Liver (tissue), 9 donors: ENCODE data around the gene FILIP1L. TPM values are rescaled to one million over a fixed set of nuclear protein-coding genes. Genes with fewer than 3 reads are reported as not detected.
A peak's percentile ranks its signal among the peaks of the same experiment; 100 is the strongest.

Experiments used
- DNase-seq: peaks from one replicate; pipeline ENCODE4 v3.0.0-alpha.2; 2017; ENCODE audit warnings: low spot score
- H3K27ac ChIP-seq, 2 donors: one replicate each; pipeline ENCODE4 v1.7.0; 2013; ENCODE audit warnings: inconsistent platforms in 2 of 2, low read length in 2 of 2, control low read depth in 1 of 2, low read depth in 1 of 2, mild to moderate bottlenecking in 1 of 2
- H3K27me3 ChIP-seq, 4 donors: one replicate each; pipeline versions ENCODE4 v1.6.1 to v1.7.0; 2013; ENCODE audit warnings: low read length in 3 of 4, inconsistent platforms in 1 of 4, mild to moderate bottlenecking in 1 of 4, moderate library complexity in 1 of 4; ENCODE audit not compliant: control insufficient read depth in 4 of 4, insufficient read depth in 4 of 4
- H3K36me3 ChIP-seq, 4 donors: one replicate each; pipeline versions ENCODE4 v1.6.1 to v1.7.0; 2013; ENCODE audit warnings: low read length in 3 of 4, mild to moderate bottlenecking in 3 of 4, low read depth in 1 of 4, moderate library complexity in 1 of 4; ENCODE audit not compliant: control insufficient read depth in 4 of 4, insufficient read depth in 3 of 4
- H3K4me1 ChIP-seq, 4 donors: one replicate each; pipeline versions ENCODE4 v1.6.1 to v1.7.0; 2013; ENCODE audit warnings: low read length in 3 of 4, mild to moderate bottlenecking in 3 of 4, moderate library complexity in 1 of 4; ENCODE audit not compliant: control insufficient read depth in 4 of 4, insufficient read depth in 4 of 4
- H3K4me3 ChIP-seq, 3 donors: one replicate each; pipeline versions ENCODE4 v1.6.1 to v1.7.0; 2013; ENCODE audit warnings: low read length in 3 of 3, control low read depth in 1 of 3, low read depth in 1 of 3, mild to moderate bottlenecking in 1 of 3
- H3K9ac ChIP-seq, 2 donors: one replicate each; pipeline ENCODE4 v1.7.0; 2013; ENCODE audit warnings: low read length in 2 of 2, mild to moderate bottlenecking in 2 of 2, moderate library complexity in 2 of 2, control low read depth in 1 of 2, low read depth in 1 of 2
- H3K9me3 ChIP-seq, 4 donors: one replicate each; pipeline versions ENCODE4 v1.6.1 to v1.7.0; 2013; ENCODE audit warnings: low read length in 3 of 4; ENCODE audit not compliant: control insufficient read depth in 4 of 4
- EGR1 ChIP-seq, 2 donors: IDR thresholded peaks; 2 replicates each; pipeline ENCODE4 v1.6.1; 2016 to 2018; ENCODE audit warnings: antibody characterized with exemption in 2 of 2, low read depth in 2 of 2
- FOXA1 ChIP-seq: IDR thresholded peaks from 2 replicates; pipeline ENCODE4 v1.6.1; 2016; ENCODE audit warnings: antibody characterized with exemption
- FOXA2 ChIP-seq: IDR thresholded peaks from 2 replicates; pipeline ENCODE4 v1.6.1; 2016; ENCODE audit warnings: antibody characterized with exemption
- GABPA ChIP-seq, 2 donors: IDR thresholded peaks in 1 of 2; conservative IDR thresholded peaks in 1 of 2; 2 replicates each; pipeline ENCODE4 v1.6.1; 2016; ENCODE audit warnings: antibody characterized with exemption in 2 of 2, mild to moderate bottlenecking in 1 of 2, moderate library complexity in 1 of 2
- HNF4A ChIP-seq, 2 donors: conservative IDR thresholded peaks; 2 replicates each; pipeline ENCODE4 v1.6.1; 2016; ENCODE audit warnings: antibody characterized with exemption in 2 of 2, mild to moderate bottlenecking in 2 of 2
- HNF4G ChIP-seq: IDR thresholded peaks from 2 replicates; pipeline ENCODE4 v1.6.1; 2016; ENCODE audit warnings: antibody characterized with exemption
- JUND ChIP-seq, 2 donors: IDR thresholded peaks; 2 replicates each; pipeline ENCODE4 v1.6.1; 2016; ENCODE audit warnings: antibody characterized with exemption in 2 of 2
- MAX ChIP-seq: IDR thresholded peaks from 2 replicates; pipeline ENCODE4 v1.6.1; 2016; ENCODE audit warnings: antibody characterized with exemption
- RAD21 ChIP-seq, 2 donors: IDR thresholded peaks; 2 replicates each; pipeline ENCODE4 v1.6.1; 2016; ENCODE audit warnings: antibody characterized with exemption in 2 of 2, mild to moderate bottlenecking in 2 of 2
- RXRA ChIP-seq, 2 donors: IDR thresholded peaks; 2 replicates each; pipeline ENCODE4 v1.6.1; 2017 to 2018; ENCODE audit warnings: antibody characterized with exemption in 2 of 2, mild to moderate bottlenecking in 1 of 2
- SP1 ChIP-seq: IDR thresholded peaks from 2 replicates; pipeline ENCODE4 v1.6.1; 2018; ENCODE audit warnings: antibody characterized with exemption, mild to moderate bottlenecking
- TAF1 ChIP-seq: conservative IDR thresholded peaks from 2 replicates; pipeline ENCODE4 v1.6.1; 2016; ENCODE audit warnings: antibody characterized with exemption, mild to moderate bottlenecking
- YY1 ChIP-seq: IDR thresholded peaks from 2 replicates; pipeline ENCODE4 v1.6.1; 2016; ENCODE audit warnings: antibody characterized with exemption, mild to moderate bottlenecking
- ZBTB33 ChIP-seq: IDR thresholded peaks from 2 replicates; pipeline ENCODE4 v1.6.1; 2016; ENCODE audit warnings: antibody characterized with exemption
- WGBS: extraction: QIAGEN DNeasy Blood & Tissue Kit; methylation state at CpG from one replicate; pipeline ENCODE4 v1.1.7; 2013; 5-methylcytosine and 5-hydroxymethylcytosine counted together
- polyA plus RNA-seq, 2 donors: library from polyadenylated mRNA; stranded (reverse) in 1 of 2; unstranded in 1 of 2; fragments of 200-250 nt in 1 of 2; fragments of >200 nt in 1 of 2; fragmentation: Nextera tagmentation in 1 of 2; extraction: Ambion mirVana in 1 of 2; gene quantifications; one replicate each; pipeline versions ENCODE4 v1.2.1 to v1.2.3, GENCODE V29; 2013 to 2015
- total RNA-seq, 2 donors: library from RNA; depleted of rRNA; stranded (reverse); fragments of >200 nt; gene quantifications; one replicate each; pipeline ENCODE4 v1.2.3, GENCODE V29; 2014
- TF ChIP-seq, protein P1 (sequence below): IDR thresholded peaks from 2 replicates; pipeline ENCODE4 v1.6.1; 2016; ENCODE audit warnings: antibody characterized with exemption
- TF ChIP-seq, protein P2 (sequence below): fragments of 150-350 bp; IDR thresholded peaks from 2 replicates; pipeline ENCODE4 v1.5.1; 2017; ENCODE audit warnings: improper control_type of control experiment, low read depth, low read length; ENCODE audit not compliant: missing input control
- TF ChIP-seq, protein P3 (sequence below): IDR thresholded peaks from 2 replicates; pipeline ENCODE4 v1.6.1; 2016; ENCODE audit warnings: antibody characterized with exemption, mild to moderate bottlenecking
- donor health status: healthy.
- donor health status: healthy.
- donor health status: healthy.
- donor health status: healthy.
- donor health status: healthy.

The FILIP1L gene
- total and polyA plus RNA-seq, 4 donors: 1.4 to 6.5 (median 1.9) TPM

- TF ChIP-seq ZBTB33: no peak
- no peak for TF ChIP-seq TAF1
- TF ChIP-seq MAX: no peak
- no peak for TF ChIP-seq RXRA (IDR thresholded peaks at IDR 0.05)
- TF ChIP-seq YY1: no peak
- no peak for TF ChIP-seq RAD21 (IDR thresholded peaks at IDR 0.05)
- no peak for TF ChIP-seq FOXA1
- TF ChIP-seq, protein P1, sequence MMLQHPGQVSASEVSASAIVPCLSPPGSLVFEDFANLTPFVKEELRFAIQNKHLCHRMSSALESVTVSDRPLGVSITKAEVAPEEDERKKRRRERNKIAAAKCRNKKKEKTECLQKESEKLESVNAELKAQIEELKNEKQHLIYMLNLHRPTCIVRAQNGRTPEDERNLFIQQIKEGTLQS: no peak
- TF ChIP-seq JUND (IDR thresholded peaks at IDR 0.05): no peak
- TF ChIP-seq, protein P2, sequence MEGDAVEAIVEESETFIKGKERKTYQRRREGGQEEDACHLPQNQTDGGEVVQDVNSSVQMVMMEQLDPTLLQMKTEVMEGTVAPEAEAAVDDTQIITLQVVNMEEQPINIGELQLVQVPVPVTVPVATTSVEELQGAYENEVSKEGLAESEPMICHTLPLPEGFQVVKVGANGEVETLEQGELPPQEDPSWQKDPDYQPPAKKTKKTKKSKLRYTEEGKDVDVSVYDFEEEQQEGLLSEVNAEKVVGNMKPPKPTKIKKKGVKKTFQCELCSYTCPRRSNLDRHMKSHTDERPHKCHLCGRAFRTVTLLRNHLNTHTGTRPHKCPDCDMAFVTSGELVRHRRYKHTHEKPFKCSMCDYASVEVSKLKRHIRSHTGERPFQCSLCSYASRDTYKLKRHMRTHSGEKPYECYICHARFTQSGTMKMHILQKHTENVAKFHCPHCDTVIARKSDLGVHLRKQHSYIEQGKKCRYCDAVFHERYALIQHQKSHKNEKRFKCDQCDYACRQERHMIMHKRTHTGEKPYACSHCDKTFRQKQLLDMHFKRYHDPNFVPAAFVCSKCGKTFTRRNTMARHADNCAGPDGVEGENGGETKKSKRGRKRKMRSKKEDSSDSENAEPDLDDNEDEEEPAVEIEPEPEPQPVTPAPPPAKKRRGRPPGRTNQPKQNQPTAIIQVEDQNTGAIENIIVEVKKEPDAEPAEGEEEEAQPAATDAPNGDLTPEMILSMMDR: no peak
- TF ChIP-seq GABPA (IDR thresholded peaks at IDR 0.05 in 1 of 2, conservative IDR thresholded peaks at IDR 0.05 in 1 of 2): no peak
- WGBS: 80% methylated on average over 1 of the region's 1 CpG
- Histone ChIP-seq H3K9ac (no peak overlapping the region), H3K4me3 (no peak overlapping the region), H3K27ac (no peak overlapping the region), H3K9me3 (no peaks in the 10 kb centered on the region), H3K4me1 (peaks cover 0 to 17% (median 7%) of the 10 kb centered on the region in 4 donors), H3K36me3 (no peaks in the 10 kb centered on the region), H3K27me3 (no peaks in the 10 kb centered on the region)
- no peak for DNase-seq
These were observed 33.0 kb downstream of the FILIP1L start for GRCh38 chr3:100081311-100081710.

- no peak for DNase-seq
These were observed 33.7 kb downstream of the FILIP1L start for GRCh38 chr3:100080573-100080972.

More at GRCh38 chr3:100080573-100080972, 33.7 kb downstream of the FILIP1L start:
- 35% methylated on average over 2 of the region's 2 CpGs for WGBS
- H3K9ac ChIP-seq: no peak overlapping the region
- no peaks in the 10 kb centered on the region for H3K27me3 ChIP-seq
- H3K9me3 ChIP-seq: no peaks in the 10 kb centered on the region
- H3K27ac ChIP-seq: no peak overlapping the region
- TF ChIP-seq EGR1 (IDR thresholded peaks at IDR 0.05; ENCODE audit: low read depth in 2 of 2) (no peak), RAD21 (IDR thresholded peaks at IDR 0.05) (peak; percentile 10 to 34), HNF4G (no peak), RXRA (IDR thresholded peaks at IDR 0.05) (peak; percentile 21 to 22), JUND (IDR thresholded peaks at IDR 0.05) (peak in 1 of 2 donors; percentile 24), HNF4A (conservative IDR thresholded peaks at IDR 0.05) (peak; percentile 23 to 29), GABPA (IDR thresholded peaks at IDR 0.05 in 1 of 2, conservative IDR thresholded peaks at IDR 0.05 in 1 of 2) (no peak), YY1 (peak; percentile 45), SP1 (peak; percentile 56), FOXA2 (peak; percentile 47)
- TF ChIP-seq, protein P3, sequence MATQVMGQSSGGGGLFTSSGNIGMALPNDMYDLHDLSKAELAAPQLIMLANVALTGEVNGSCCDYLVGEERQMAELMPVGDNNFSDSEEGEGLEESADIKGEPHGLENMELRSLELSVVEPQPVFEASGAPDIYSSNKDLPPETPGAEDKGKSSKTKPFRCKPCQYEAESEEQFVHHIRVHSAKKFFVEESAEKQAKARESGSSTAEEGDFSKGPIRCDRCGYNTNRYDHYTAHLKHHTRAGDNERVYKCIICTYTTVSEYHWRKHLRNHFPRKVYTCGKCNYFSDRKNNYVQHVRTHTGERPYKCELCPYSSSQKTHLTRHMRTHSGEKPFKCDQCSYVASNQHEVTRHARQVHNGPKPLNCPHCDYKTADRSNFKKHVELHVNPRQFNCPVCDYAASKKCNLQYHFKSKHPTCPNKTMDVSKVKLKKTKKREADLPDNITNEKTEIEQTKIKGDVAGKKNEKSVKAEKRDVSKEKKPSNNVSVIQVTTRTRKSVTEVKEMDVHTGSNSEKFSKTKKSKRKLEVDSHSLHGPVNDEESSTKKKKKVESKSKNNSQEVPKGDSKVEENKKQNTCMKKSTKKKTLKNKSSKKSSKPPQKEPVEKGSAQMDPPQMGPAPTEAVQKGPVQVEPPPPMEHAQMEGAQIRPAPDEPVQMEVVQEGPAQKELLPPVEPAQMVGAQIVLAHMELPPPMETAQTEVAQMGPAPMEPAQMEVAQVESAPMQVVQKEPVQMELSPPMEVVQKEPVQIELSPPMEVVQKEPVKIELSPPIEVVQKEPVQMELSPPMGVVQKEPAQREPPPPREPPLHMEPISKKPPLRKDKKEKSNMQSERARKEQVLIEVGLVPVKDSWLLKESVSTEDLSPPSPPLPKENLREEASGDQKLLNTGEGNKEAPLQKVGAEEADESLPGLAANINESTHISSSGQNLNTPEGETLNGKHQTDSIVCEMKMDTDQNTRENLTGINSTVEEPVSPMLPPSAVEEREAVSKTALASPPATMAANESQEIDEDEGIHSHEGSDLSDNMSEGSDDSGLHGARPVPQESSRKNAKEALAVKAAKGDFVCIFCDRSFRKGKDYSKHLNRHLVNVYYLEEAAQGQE: no peak
- H3K4me3 ChIP-seq: no peak overlapping the region
- H3K36me3 ChIP-seq: no peaks in the 10 kb centered on the region
- peaks cover 0 to 20% (median 11%) of the 10 kb centered on the region in 4 donors for H3K4me1 ChIP-seq
